ENCODE data around the gene ITFG1.

DNA sequence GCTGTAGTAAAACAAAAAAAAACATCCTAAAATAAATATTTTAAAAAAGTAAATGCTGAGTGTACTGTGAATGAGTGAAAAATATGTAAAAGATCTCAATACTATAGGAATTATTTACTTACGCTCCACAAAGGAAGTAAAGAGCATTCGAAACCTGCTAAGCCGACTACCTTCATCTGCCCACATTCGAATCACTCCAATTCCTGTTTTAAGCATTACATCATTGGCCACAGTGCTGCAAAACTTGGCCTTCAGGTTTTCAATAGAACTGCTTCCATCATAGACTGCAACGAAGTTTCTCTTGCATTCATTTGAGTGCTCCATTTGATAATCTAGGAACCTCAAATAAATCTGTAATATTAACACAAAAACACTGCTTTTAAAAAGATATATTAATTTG is 351.5 kb downstream of the ITFG1 start:
- TF ChIP-seq, protein P1, sequence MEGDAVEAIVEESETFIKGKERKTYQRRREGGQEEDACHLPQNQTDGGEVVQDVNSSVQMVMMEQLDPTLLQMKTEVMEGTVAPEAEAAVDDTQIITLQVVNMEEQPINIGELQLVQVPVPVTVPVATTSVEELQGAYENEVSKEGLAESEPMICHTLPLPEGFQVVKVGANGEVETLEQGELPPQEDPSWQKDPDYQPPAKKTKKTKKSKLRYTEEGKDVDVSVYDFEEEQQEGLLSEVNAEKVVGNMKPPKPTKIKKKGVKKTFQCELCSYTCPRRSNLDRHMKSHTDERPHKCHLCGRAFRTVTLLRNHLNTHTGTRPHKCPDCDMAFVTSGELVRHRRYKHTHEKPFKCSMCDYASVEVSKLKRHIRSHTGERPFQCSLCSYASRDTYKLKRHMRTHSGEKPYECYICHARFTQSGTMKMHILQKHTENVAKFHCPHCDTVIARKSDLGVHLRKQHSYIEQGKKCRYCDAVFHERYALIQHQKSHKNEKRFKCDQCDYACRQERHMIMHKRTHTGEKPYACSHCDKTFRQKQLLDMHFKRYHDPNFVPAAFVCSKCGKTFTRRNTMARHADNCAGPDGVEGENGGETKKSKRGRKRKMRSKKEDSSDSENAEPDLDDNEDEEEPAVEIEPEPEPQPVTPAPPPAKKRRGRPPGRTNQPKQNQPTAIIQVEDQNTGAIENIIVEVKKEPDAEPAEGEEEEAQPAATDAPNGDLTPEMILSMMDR (IDR thresholded peaks at IDR 0.05), result no peak
- TF ChIP-seq POLR2A (IDR thresholded peaks at IDR 0.05), result no peak

Measured in transverse colon (tissue), 3 donors.